Large intestine (tissue), 3 donors: ENCODE measurements around the gene GRIP1. TPM values are rescaled to one million over a fixed set of nuclear protein-coding genes. Genes with fewer than 3 reads are reported as not detected.

Experiments
- DNase-seq, 2 donors: peaks; one replicate each; pipeline versions ENCODE4 v3.0.0 to v3.0.0-alpha.2; 2013
- H3K27ac ChIP-seq: one replicate; pipeline ENCODE4 v1.5.1; 2013; ENCODE audit warnings: low read length
- H3K27me3 ChIP-seq: 2 replicates; pipeline ENCODE4 v1.6.1; 2013; ENCODE audit warnings: low read length; ENCODE audit not compliant: control insufficient read depth, insufficient read depth
- H3K36me3 ChIP-seq: 2 replicates; pipeline ENCODE4 v1.6.1; 2013; ENCODE audit warnings: low read length; ENCODE audit not compliant: control insufficient read depth, insufficient read depth
- H3K4me1 ChIP-seq: one replicate; pipeline ENCODE4 v1.6.1; 2013; ENCODE audit warnings: low read length; ENCODE audit not compliant: control insufficient read depth, insufficient read depth
- H3K4me3 ChIP-seq: one replicate; pipeline ENCODE4 v1.5.1; 2013; ENCODE audit warnings: low read length
- H3K9me3 ChIP-seq: one replicate; pipeline ENCODE4 v1.6.1; 2013; ENCODE audit warnings: mild to moderate bottlenecking, low read depth, low read length, moderate library complexity; ENCODE audit not compliant: control insufficient read depth
- WGBS: methylation state at CpG from one replicate; pipeline ENCODE4 v1.1.5; 2013; ENCODE audit warnings: low lambda C conversion rate; ENCODE audit not compliant: insufficient coverage; 5-methylcytosine and 5-hydroxymethylcytosine counted together
- polyA plus RNA-seq: library from polyadenylated mRNA; unstranded; fragments of 120-200 nt; gene quantifications from one replicate; pipeline ENCODE4 v1.2.1, GENCODE V29; 2013

Gene GRIP1
- polyA plus RNA-seq, 1 donor = 6.7 TPM

- Histone ChIP-seq H3K36me3 (no peaks in the 10 kb centered on the region), H3K27me3 (no peaks in the 10 kb centered on the region), H3K27ac (no peak overlapping the region), H3K4me3 (no peak overlapping the region), H3K9me3 (no peaks in the 10 kb centered on the region), H3K4me1 (no peaks in the 10 kb centered on the region)
- no CpG with 5 or more reads among the region's 2 CpGs for WGBS
- no peak for DNase-seq
Observed at GRCh38 chr12:66533767-66534166, 145.1 kb downstream of the GRIP1 start.

- Histone ChIP-seq H3K4me3 (no peak overlapping the region), H3K9me3 (no peaks in the 10 kb centered on the region), H3K27ac (no peak overlapping the region), H3K27me3 (no peaks in the 10 kb centered on the region), H3K4me1 (no peaks in the 10 kb centered on the region), H3K36me3 (no peaks in the 10 kb centered on the region)
- WGBS = 100% methylated on average over 1 of the region's 2 CpGs
- no peak for DNase-seq
Observed at GRCh38 chr12:66531766-66532165, 147.1 kb downstream of the GRIP1 start.

GRCh38 chr12:66529934-66530333 lies 148.9 kb downstream of the GRIP1 start:
- no peaks in the 10 kb centered on the region for H3K4me1 ChIP-seq
- H3K9me3 ChIP-seq = no peaks in the 10 kb centered on the region
- WGBS = 17% methylated on average over 1 of the region's 1 CpG
- H3K4me3 ChIP-seq = no peak overlapping the region
- no peaks in the 10 kb centered on the region for H3K27me3 ChIP-seq
- H3K27ac ChIP-seq = no peak overlapping the region
- no peaks in the 10 kb centered on the region for H3K36me3 ChIP-seq
- DNase-seq = no peak

GRCh38 chr12:66516561-66516960 lies 162.3 kb downstream of the GRIP1 start:
- Histone ChIP-seq H3K4me1 (no peaks in the 10 kb centered on the region), H3K4me3 (no peak overlapping the region), H3K27me3 (no peaks in the 10 kb centered on the region), H3K27ac (no peak overlapping the region), H3K36me3 (no peaks in the 10 kb centered on the region), H3K9me3 (no peaks in the 10 kb centered on the region)
- no peak for DNase-seq
- WGBS = 79% methylated on average over 3 of the region's 4 CpGs

- Histone ChIP-seq H3K36me3 (no peaks in the 10 kb centered on the region), H3K4me3 (no peak overlapping the region), H3K9me3 (no peaks in the 10 kb centered on the region), H3K4me1 (no peaks in the 10 kb centered on the region), H3K27me3 (no peaks in the 10 kb centered on the region), H3K27ac (no peak overlapping the region)
- no peak for DNase-seq
- 100% methylated on average over 1 of the region's 2 CpGs for WGBS
Observed at GRCh38 chr12:66516133-66516532, 162.7 kb downstream of the GRIP1 start.

DNA sequence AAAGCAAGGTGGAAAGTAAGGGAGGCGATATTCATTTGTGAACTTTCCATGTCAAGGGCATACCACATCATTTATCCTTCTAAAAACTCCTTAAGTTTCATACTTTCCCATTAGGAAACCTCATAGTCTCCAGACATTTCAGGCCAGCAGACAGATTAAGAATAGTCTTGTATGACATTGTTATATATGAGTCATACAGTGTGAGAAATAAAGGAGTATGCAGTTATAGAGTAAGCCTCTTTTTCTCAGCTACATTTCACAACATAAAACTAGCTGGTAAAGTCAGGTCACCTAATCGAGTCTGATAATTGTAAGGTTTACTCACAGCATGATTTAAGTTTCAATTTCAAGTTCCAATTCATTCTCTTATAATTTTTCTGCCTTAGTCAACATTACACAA lies 164.3 kb downstream of the GRIP1 start:
- no peaks in the 10 kb centered on the region for H3K9me3 ChIP-seq
- no peaks in the 10 kb centered on the region for H3K36me3 ChIP-seq
- no peak for DNase-seq
- no peak overlapping the region for H3K27ac ChIP-seq
- WGBS = 83% methylated on average over 1 of the region's 2 CpGs
- H3K4me3 ChIP-seq = no peak overlapping the region
- no peaks in the 10 kb centered on the region for H3K27me3 ChIP-seq
- no peaks in the 10 kb centered on the region for H3K4me1 ChIP-seq

GRCh38 chr12:66508025-66508424 lies 170.9 kb downstream of the GRIP1 start:
- H3K9me3 ChIP-seq = no peaks in the 10 kb centered on the region
- 80% methylated on average over 1 of the region's 2 CpGs for WGBS
- H3K27me3 ChIP-seq = no peaks in the 10 kb centered on the region
- DNase-seq = no peak
- no peak overlapping the region for H3K4me3 ChIP-seq
- H3K36me3 ChIP-seq = no peaks in the 10 kb centered on the region
- H3K27ac ChIP-seq = no peak overlapping the region
- no peaks in the 10 kb centered on the region for H3K4me1 ChIP-seq

DNA sequence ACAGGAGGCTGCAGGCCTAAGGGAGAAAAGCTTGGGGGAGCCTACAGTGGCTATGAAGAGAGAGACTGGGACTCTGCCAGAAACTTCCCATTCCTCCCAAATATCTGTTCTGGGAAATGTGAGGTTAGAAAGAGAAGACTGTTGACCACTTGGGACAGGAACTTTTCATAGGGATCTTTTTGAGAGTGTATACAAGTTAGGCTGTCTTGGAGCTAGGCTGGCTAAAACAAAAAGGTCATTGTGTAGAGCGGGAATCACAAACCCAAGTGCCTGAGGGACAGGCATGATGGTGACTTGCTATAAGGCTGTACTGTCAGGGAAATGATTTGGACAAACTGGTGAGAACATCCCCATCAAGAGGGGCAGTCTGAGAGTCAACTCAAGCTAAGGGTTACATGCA lies 175.1 kb downstream of the GRIP1 start:
- DNase-seq = no peak
- H3K27ac ChIP-seq = no peak overlapping the region
- H3K4me3 ChIP-seq = no peak overlapping the region
- no CpG with 5 or more reads among the region's 1 CpG for WGBS
- no peaks in the 10 kb centered on the region for H3K4me1 ChIP-seq
- H3K36me3 ChIP-seq = no peaks in the 10 kb centered on the region
- H3K9me3 ChIP-seq = no peaks in the 10 kb centered on the region
- no peaks in the 10 kb centered on the region for H3K27me3 ChIP-seq

GRCh38 chr12:66502911-66503310 lies 176.0 kb downstream of the GRIP1 start:
- H3K27ac ChIP-seq = no peak overlapping the region
- H3K27me3 ChIP-seq = no peaks in the 10 kb centered on the region
- no CpG with 5 or more reads among the region's 5 CpGs for WGBS
- peak in 1 of 2 donors; percentile 5 for DNase-seq
- no peak overlapping the region for H3K4me3 ChIP-seq
- H3K9me3 ChIP-seq = no peaks in the 10 kb centered on the region
- no peaks in the 10 kb centered on the region for H3K4me1 ChIP-seq
- H3K36me3 ChIP-seq = no peaks in the 10 kb centered on the region

DNA sequence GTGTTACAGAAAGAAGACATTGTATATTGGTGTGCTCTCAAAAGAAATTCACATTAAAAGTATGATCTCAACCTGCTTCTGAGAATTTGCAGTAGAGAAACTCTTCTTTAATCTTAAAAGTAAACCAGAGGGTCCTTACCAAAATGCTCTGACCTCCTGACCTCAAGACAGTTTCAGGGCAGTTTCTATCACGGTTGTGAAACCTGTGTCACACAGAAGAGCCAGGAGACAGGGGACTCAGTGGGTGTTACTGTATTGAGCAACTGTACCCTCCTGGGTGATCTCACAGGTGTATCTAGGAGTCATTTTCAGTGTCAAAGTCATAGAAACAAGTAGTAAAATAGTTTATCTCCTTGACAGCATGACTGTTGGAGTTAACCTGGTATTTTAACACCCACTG lies 178.0 kb downstream of the GRIP1 start:
- Histone ChIP-seq H3K27ac (no peak overlapping the region), H3K27me3 (no peaks in the 10 kb centered on the region), H3K36me3 (no peaks in the 10 kb centered on the region), H3K4me1 (no peaks in the 10 kb centered on the region), H3K9me3 (no peaks in the 10 kb centered on the region), H3K4me3 (no peak overlapping the region)
- WGBS = no CpG with 5 or more reads among the region's 1 CpG
- DNase-seq = peak; percentile 19 to 23

GRCh38 chr12:66500091-66500490 lies 178.8 kb downstream of the GRIP1 start:
- 60% methylated on average over 1 of the region's 3 CpGs for WGBS
- Histone ChIP-seq H3K4me1 (no peaks in the 10 kb centered on the region), H3K27ac (no peak overlapping the region), H3K4me3 (no peak overlapping the region), H3K36me3 (no peaks in the 10 kb centered on the region), H3K9me3 (no peaks in the 10 kb centered on the region), H3K27me3 (no peaks in the 10 kb centered on the region)
- DNase-seq = no peak
